Activated CD4-positive, alpha-beta memory T cell treated with anti-CD3 and anti-CD28 coated beads for 36 hours (primary cell): Measurements from ENCODE around the gene POLR2F. TPM values are rescaled to one million over a fixed set of nuclear protein-coding genes. Genes with fewer than 3 reads are reported as not detected.

Experiments
- CTCF ChIA-PET: fragments of 350-600 bp; sonication (Branson Sonifier 250); formaldehyde crosslinking; loops from one replicate; lab custom pipeline; 2021; ENCODE audit warnings: antibody characterized with exemption, inconsistent platforms; lab: Charles Lee
- POLR2A ChIA-PET: fragments of 350-600 bp; sonication (Branson Sonifier 250); formaldehyde crosslinking; loops from one replicate; lab custom pipeline; 2021; ENCODE audit warnings: antibody characterized with exemption; lab: Charles Lee
- DNase-seq: peaks from one replicate; pipeline ENCODE4 v3.0.0-alpha.2; 2020
- H3K27ac Mint-ChIP-seq: one replicate; pipeline ENCODE4 v1.8.0; 2021; ENCODE audit warnings: mixed read lengths
- H3K27me3 Mint-ChIP-seq: one replicate; pipeline ENCODE4 v1.8.0; 2021; ENCODE audit warnings: mixed read lengths
- H3K36me3 Mint-ChIP-seq: one replicate; pipeline ENCODE4 v1.8.0; 2021; ENCODE audit warnings: mixed read lengths
- H3K4me1 Mint-ChIP-seq: one replicate; pipeline ENCODE4 v1.8.0; 2021; ENCODE audit warnings: low read depth, mixed read lengths
- H3K4me3 Mint-ChIP-seq: one replicate; pipeline ENCODE4 v1.8.0; 2021; ENCODE audit warnings: mild to moderate bottlenecking, mixed read lengths
- H3K9me3 Mint-ChIP-seq: one replicate; pipeline ENCODE4 v1.8.0; 2021; ENCODE audit warnings: mixed read lengths
- intact Hi-C: fragments of 100-400 bp; cut with micrococcal nuclease; formaldehyde crosslinking; loops from one replicate; pipeline ENCODE4 v1.15.1; 2023
- total RNA-seq, 2 experiments: library from RNA; stranded (reverse); gene quantifications; one replicate each; pipeline ENCODE4 v1.2.3, GENCODE V29; 2021

The POLR2F gene
- 10 to 100 TPM; 67.7 to 74.9 TPM for total RNA-seq

GRCh38 chr22:37953437-37954179 is at the start of gene POLR2F, which contains the start of gene C22orf23:
Gene POLR2F (plus strand): TSS chr22:37953699. CDS start chr22:37953788, 89 bp downstream.
Gene C22orf23 (minus strand): TSS chr22:37953601. CDS start chr22:37953149, 452 bp downstream.
- Mint-ChIP-seq H3K27me3 (peaks cover 9% of the 10 kb centered on the region), H3K27ac (peak within 1 kb of the TSS; percentile 79), H3K4me1 (peaks cover 34% of the 10 kb centered on the region), H3K9me3 (no peaks in the 10 kb centered on the region), H3K4me3 (peak within 1 kb of the TSS; percentile 99), H3K36me3 (peaks cover 16% of the 10 kb centered on the region)
- POLR2A ChIA-PET, result interaction anchor here (0.6 to 1.8 kb wide), 5 partner anchors 10 to 135 kb away, joined by 3 to 8 read pairs (median 3); partner anchors contain the start of genes ANKRD54 and MICALL1
- peak; percentile 98 for DNase-seq
- intact Hi-C loops, result loop anchor here (5.0 kb wide), 2 partner anchors 56 to 146 kb away; partner anchors contain the start of gene GCAT
- CTCF ChIA-PET, result interaction anchor here (0.6 to 3.2 kb wide), 7 partner anchors 10 to 135 kb away, joined by 3 to 29 read pairs (median 4); no protein-coding TSS in a partner anchor

GRCh38 chr22:37904572-37905533 is 48.6 kb upstream of the POLR2F start:
- ChIA-PET POLR2A (interaction anchor here (1.1 to 1.6 kb wide), 3 partner anchors 12 to 55 kb away, joined by 3 to 6 read pairs (median 5); partner anchors contain the start of genes C22orf23 and POLR2F), CTCF (interaction anchor here (0.9 to 2.2 kb wide), 7 partner anchors 8 to 86 kb away, joined by 3 to 14 read pairs (median 8); no protein-coding TSS in a partner anchor)
- Mint-ChIP-seq H3K4me3 (peak overlapping the region; percentile 72), H3K36me3 (no peaks in the 10 kb centered on the region), H3K9me3 (no peaks in the 10 kb centered on the region), H3K4me1 (peaks cover 23% of the 10 kb centered on the region), H3K27ac (no peak overlapping the region), H3K27me3 (no peaks in the 10 kb centered on the region)
- peak; percentile 41 for DNase-seq
- intact Hi-C loops, result no loop called here

DNA sequence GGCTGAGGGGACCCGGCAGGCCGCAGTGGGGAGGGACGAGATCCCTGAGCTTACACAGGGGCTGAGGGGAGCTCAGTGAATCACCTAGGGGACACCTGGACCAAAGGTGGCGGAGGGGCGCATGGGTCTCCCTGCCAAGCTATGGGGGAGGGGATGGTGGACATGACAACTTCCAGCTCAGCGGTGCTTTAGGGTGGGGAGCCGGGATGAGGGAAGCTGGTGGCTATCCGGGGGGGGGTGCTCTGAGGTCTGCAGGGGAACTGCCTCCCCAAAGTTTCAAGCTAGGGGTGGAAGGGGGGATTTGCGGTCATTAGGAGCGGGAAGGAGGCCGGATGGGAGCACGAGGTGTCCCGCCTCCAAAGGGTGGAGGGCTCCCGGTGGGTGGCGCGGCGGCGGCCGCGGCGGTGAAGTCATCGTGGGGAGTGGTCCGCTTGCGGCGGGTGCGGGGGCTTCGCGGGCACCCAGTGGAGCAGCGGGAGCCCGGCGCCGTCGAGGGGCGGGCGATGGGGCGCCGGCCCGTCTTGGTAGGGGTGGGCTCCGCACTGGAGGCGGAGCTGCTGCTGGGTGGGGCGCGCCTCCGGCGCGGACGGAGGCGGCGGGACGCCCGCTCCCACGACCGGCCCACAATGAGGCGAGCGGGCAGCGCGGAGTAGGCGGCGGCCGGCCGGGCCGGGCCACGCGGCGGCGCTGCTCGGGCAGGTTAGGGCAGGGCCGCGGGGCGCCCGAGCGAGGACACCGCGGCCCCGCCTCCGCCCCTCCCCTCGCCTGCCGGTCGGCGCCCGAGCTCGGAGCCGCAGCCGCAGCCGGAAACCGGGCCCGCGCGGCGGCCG is 47.8 kb upstream of the POLR2F start, which contains the start of gene MICALL1:
Gene MICALL1, plus strand, starts transcription at position 764 of the 830 bp plus-strand sequence. CDS start 126 bp downstream, outside the sequence.
- Mint-ChIP-seq H3K36me3 (no peaks in the 10 kb centered on the region), H3K4me1 (peaks cover 25% of the 10 kb centered on the region)
- intact Hi-C loops, result no loop called here

GRCh38 chr22:37906364-37907008 is 47.0 kb upstream of the POLR2F start:
- intact Hi-C loops, result no loop called here
- peak overlapping the region; percentile 78 for H3K27ac Mint-ChIP-seq

More for the DNA sequence above, 47.8 kb upstream of the POLR2F start, which contains the start of gene MICALL1:
- POLR2A ChIA-PET, result interaction anchor here (0.6 to 1.8 kb wide), 7 partner anchors 9 to 98 kb away, joined by 3 to 10 read pairs (median 3); partner anchors contain the start of genes C22orf23, GCAT and POLR2F
- DNase-seq, result peak; percentile 73
- CTCF ChIA-PET, result interaction anchor here (0.6 to 2.2 kb wide), 11 partner anchors 9 to 122 kb away, joined by 3 to 14 read pairs (median 4); no protein-coding TSS in a partner anchor
- no peaks in the 10 kb centered on the region for H3K27me3 Mint-ChIP-seq
- peak within 1 kb of the TSS; percentile 75 for H3K4me3 Mint-ChIP-seq
- peak within 1 kb of the TSS; percentile 78 for H3K27ac Mint-ChIP-seq
- H3K9me3 Mint-ChIP-seq, result no peaks in the 10 kb centered on the region

DNA sequence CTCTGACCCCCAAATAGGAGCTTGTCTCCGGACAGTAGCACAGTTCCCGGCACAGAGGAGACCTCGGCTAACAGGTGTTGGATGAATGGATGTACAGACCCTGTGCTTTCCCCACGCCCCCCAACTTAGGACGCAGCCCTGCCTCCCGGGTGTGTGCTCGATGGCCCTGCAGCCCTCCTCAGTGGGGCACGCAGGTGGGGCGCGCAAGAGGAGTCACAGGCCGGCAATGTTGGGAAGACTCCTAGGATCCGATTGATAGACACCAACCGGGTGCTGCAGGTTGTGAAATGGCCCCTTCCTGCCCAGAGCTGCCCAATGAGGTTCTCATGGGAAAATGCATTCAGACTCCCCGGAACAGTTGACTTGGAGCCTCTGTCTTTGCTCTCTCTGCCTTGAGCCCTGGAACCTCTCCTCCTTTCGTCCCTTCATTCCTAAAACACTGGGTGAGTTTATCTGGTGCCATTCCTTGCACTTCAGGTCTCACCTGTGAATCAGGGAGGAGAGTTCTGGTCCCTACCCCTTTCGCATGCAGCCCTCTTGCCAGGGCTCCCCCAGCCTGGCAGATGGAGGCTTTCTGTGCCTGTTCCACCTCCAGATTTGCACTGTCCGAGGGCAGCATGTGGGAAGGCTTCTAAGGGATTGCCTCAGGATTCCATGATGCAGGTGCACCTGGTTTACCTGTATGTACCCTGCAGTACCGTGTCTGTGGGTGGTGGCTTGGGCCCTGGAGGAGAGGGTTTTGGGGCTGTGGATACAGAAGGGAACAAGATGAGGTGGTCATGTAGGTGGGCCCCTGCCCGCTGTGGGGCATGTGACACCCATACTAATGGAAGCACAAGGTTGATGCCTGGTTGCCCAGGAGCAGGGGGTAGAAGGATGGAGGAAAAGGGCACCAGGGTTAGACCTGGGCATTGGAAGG is 46.2 kb upstream of the POLR2F start:
- peaks cover 38% of the 10 kb centered on the region for H3K4me1 Mint-ChIP-seq
- H3K36me3 Mint-ChIP-seq, result no peaks in the 10 kb centered on the region
- DNase-seq, result no peak
- H3K27ac Mint-ChIP-seq, result peak overlapping the region; percentile 56
- peak overlapping the region; percentile 75 for H3K4me3 Mint-ChIP-seq
- no peaks in the 10 kb centered on the region for H3K9me3 Mint-ChIP-seq
- intact Hi-C loops, result no loop called here
- CTCF ChIA-PET, result interaction anchor here (1.0 to 2.0 kb wide), 3 partner anchors 27 to 145 kb away, joined by 3 to 8 read pairs (median 5); no protein-coding TSS in a partner anchor
- POLR2A ChIA-PET, result interaction anchor here (0.6 to 1.8 kb wide), 2 partner anchors 11 to 394 kb away, joined by 3 to 10 read pairs; no protein-coding TSS in a partner anchor
- no peaks in the 10 kb centered on the region for H3K27me3 Mint-ChIP-seq

More at GRCh38 chr22:37906364-37907008, 47.0 kb upstream of the POLR2F start:
- peak; percentile 51 for DNase-seq
- no peaks in the 10 kb centered on the region for H3K27me3 Mint-ChIP-seq
- H3K9me3 Mint-ChIP-seq, result no peaks in the 10 kb centered on the region
- no peaks in the 10 kb centered on the region for H3K36me3 Mint-ChIP-seq
- ChIA-PET CTCF (interaction anchor here (0.6 to 2.0 kb wide), 10 partner anchors 9 to 123 kb away, joined by 3 to 14 read pairs (median 4); no protein-coding TSS in a partner anchor), POLR2A (interaction anchor here (0.6 to 1.8 kb wide), 5 partner anchors 10 to 98 kb away, joined by 3 to 10 read pairs (median 3); partner anchors contain the start of gene GCAT)
- peaks cover 30% of the 10 kb centered on the region for H3K4me1 Mint-ChIP-seq
- H3K4me3 Mint-ChIP-seq, result peak overlapping the region; percentile 75

- H3K4me1 Mint-ChIP-seq, result peaks cover 40% of the 10 kb centered on the region
- DNase-seq, result no peak
- intact Hi-C loops, result no loop called here
- H3K4me3 Mint-ChIP-seq, result no peak overlapping the region
- no peaks in the 10 kb centered on the region for H3K27me3 Mint-ChIP-seq
- H3K27ac Mint-ChIP-seq, result no peak overlapping the region
- H3K36me3 Mint-ChIP-seq, result peaks cover 3% of the 10 kb centered on the region
- H3K9me3 Mint-ChIP-seq, result no peaks in the 10 kb centered on the region
- ChIA-PET POLR2A (no interaction called here), CTCF (no interaction called here)
Measured at GRCh38 chr22:37909766-37910165, 43.7 kb upstream of the POLR2F start.

GRCh38 chr22:37910890-37911672 is 42.4 kb upstream of the POLR2F start:
- H3K36me3 Mint-ChIP-seq, result peaks cover 3% of the 10 kb centered on the region
- no peak overlapping the region for H3K27ac Mint-ChIP-seq
- intact Hi-C loops, result no loop called here
- no peaks in the 10 kb centered on the region for H3K27me3 Mint-ChIP-seq
- no peak overlapping the region for H3K4me3 Mint-ChIP-seq
- no peaks in the 10 kb centered on the region for H3K9me3 Mint-ChIP-seq
- DNase-seq, result no peak
- peaks cover 32% of the 10 kb centered on the region for H3K4me1 Mint-ChIP-seq
- ChIA-PET POLR2A (no interaction called here), CTCF (no interaction called here)

GRCh38 chr22:37911697-37912096 is 41.8 kb upstream of the POLR2F start:
- Mint-ChIP-seq H3K4me3 (no peak overlapping the region), H3K36me3 (peaks cover 3% of the 10 kb centered on the region), H3K4me1 (peaks cover 32% of the 10 kb centered on the region), H3K9me3 (no peaks in the 10 kb centered on the region), H3K27ac (no peak overlapping the region), H3K27me3 (no peaks in the 10 kb centered on the region)
- DNase-seq, result no peak
- POLR2A ChIA-PET, result no interaction called here
- CTCF ChIA-PET, result no interaction called here
- intact Hi-C loops, result no loop called here

DNA sequence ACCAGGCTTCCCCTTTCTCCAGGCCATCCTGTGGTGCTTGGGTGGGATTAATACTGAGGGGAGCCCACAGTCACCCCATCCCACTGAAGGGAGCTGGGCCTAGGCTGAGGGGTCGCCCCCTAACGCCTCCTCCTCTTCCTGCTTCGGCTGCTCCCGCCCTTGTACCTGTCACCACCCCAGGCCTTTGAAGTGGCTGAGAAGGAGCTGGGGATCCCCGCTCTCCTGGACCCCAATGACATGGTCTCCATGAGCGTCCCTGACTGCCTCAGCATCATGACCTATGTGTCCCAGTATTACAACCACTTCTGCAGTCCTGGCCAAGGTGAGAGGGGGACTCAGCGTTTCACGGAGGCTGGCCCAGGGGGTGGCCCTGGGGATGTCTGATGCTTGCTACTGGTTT is 41.3 kb upstream of the POLR2F start:
- Mint-ChIP-seq H3K27ac (no peak overlapping the region), H3K4me1 (peaks cover 32% of the 10 kb centered on the region), H3K4me3 (no peak overlapping the region), H3K27me3 (no peaks in the 10 kb centered on the region), H3K9me3 (no peaks in the 10 kb centered on the region), H3K36me3 (peaks cover 3% of the 10 kb centered on the region)
- intact Hi-C loops, result no loop called here
- ChIA-PET POLR2A (no interaction called here), CTCF (no interaction called here)
- no peak for DNase-seq
